Suprapubic skin (tissue), 4 donors: ENCODE data around the gene KIAA0930.

Source experiments
- CTCF ChIP-seq, 2 donors: fragments of 200-600 bp in 1 of 2; fragments of 450-650 bp in 1 of 2; sonication (generic) in 1 of 2; IDR thresholded peaks; one replicate each; pipeline ENCODE4 v1.5.1; 2016 to 2019; ENCODE audit warnings: antibody characterized with exemption in 2 of 2, mild to moderate bottlenecking in 1 of 2, moderate library complexity in 1 of 2
- EP300 ChIP-seq: sonication (generic); formaldehyde crosslinking; IDR thresholded peaks from one replicate; pipeline ENCODE4 v1.6.1; 2017; ENCODE audit warnings: antibody characterized with exemption
- POLR2A ChIP-seq, 2 donors: fragments of 450-650 bp; IDR thresholded peaks; one replicate each; pipeline ENCODE4 v1.6.1; 2017; ENCODE audit warnings: antibody characterized with exemption in 2 of 2, mild to moderate bottlenecking in 2 of 2, moderate library complexity in 2 of 2
- POLR2AphosphoS5 ChIP-seq, 3 donors: sonication (generic); formaldehyde crosslinking; IDR thresholded peaks; one replicate each; pipeline ENCODE4 v1.6.1; 2017; ENCODE audit warnings: antibody characterized with exemption in 3 of 3

GRCh38 chr22:45188779-45189178 is 51.9 kb downstream of the KIAA0930 start:
- no peak for TF ChIP-seq POLR2A (IDR thresholded peaks at IDR 0.05)
- TF ChIP-seq CTCF (IDR thresholded peaks at IDR 0.05): no peak
- no peak for TF ChIP-seq POLR2AphosphoS5 (IDR thresholded peaks at IDR 0.05)
- TF ChIP-seq EP300: no peak
